SK-N-SH treated with all-trans-retinoic acid at 6 μM for 48 hours (cell line): Measurements from ENCODE around the gene BRAP.
"Not testable (repeated sequence)": the region's sequence is repeated elsewhere in the genome, so short reads cannot be mapped to it uniquely, and the experiment has no call there.

Experiments used
- ATAC-seq: fragments of 200-7000 bp; cut with Tn5 transposase; 3 replicates; pipeline ENCODE4 v1.9.1; 2020; ENCODE audit warnings: mild to moderate bottlenecking, moderate library complexity
- ARNTL ChIP-seq: fragments of 450-650 bp; formaldehyde crosslinking; IDR thresholded peaks from 2 replicates; pipeline ENCODE4 v1.5.0; 2020; ENCODE audit warnings: low read depth, mild to moderate bottlenecking, moderate library complexity, borderline replicate concordance
- BACH2 ChIP-seq: fragments of 250-450 bp; sonication (Bioruptor Pico); IDR thresholded peaks from 2 replicates; pipeline ENCODE4 v1.9.0; 2021; ENCODE audit warnings: mild to moderate bottlenecking, borderline replicate concordance
- CREB5 ChIP-seq: fragments of 250-450 bp; sonication (Bioruptor Pico); IDR thresholded peaks from 2 replicates; pipeline ENCODE4 v1.5.1; 2020; ENCODE audit warnings: low read depth, mild to moderate bottlenecking, moderate library complexity
- CSDC2 ChIP-seq: fragments of 250-450 bp; sonication (Bioruptor Pico); IDR thresholded peaks from 2 replicates; pipeline ENCODE4 v1.5.0; 2020; ENCODE audit warnings: mild to moderate bottlenecking, moderate library complexity
- ESRRG ChIP-seq: fragments of 250-450 bp; sonication (Bioruptor Pico); IDR thresholded peaks from 2 replicates; pipeline ENCODE4 v1.6.1; 2021; ENCODE audit warnings: mild to moderate bottlenecking
- GLIS3 ChIP-seq: fragments of 250-450 bp; sonication (Bioruptor Pico); IDR thresholded peaks from 2 replicates; pipeline ENCODE4 v1.5.0; 2020; ENCODE audit warnings: mild to moderate bottlenecking, moderate library complexity
- ISL1 ChIP-seq: fragments of 250-450 bp; sonication (Bioruptor Pico); IDR thresholded peaks from 2 replicates; pipeline ENCODE4 v2.1.2; 2022; ENCODE audit warnings: mild to moderate bottlenecking, moderate library complexity
- PATZ1 ChIP-seq: fragments of 250-450 bp; sonication (Bioruptor Pico); IDR thresholded peaks from 2 replicates; pipeline ENCODE4 v1.8.0; 2020; ENCODE audit warnings: mild to moderate bottlenecking, moderate library complexity, borderline replicate concordance
- PPARA ChIP-seq: fragments of 250-450 bp; sonication (Bioruptor Pico); IDR thresholded peaks from 2 replicates; pipeline ENCODE4 v1.5.0; 2020; ENCODE audit warnings: mild to moderate bottlenecking, borderline replicate concordance
- RARB ChIP-seq: fragments of 250-450 bp; sonication (Bioruptor Pico); IDR thresholded peaks from 2 replicates; pipeline ENCODE4 v1.8.0; 2021; ENCODE audit warnings: mild to moderate bottlenecking, moderate library complexity
- SNAI2 ChIP-seq: fragments of 250-450 bp; sonication (Bioruptor Pico); IDR thresholded peaks from 2 replicates; pipeline ENCODE4 v1.5.0; 2020; ENCODE audit warnings: mild to moderate bottlenecking, moderate library complexity
- TCF4 ChIP-seq: fragments of 250-450 bp; sonication (Bioruptor Pico); IDR thresholded peaks from 2 replicates; pipeline ENCODE4 v1.8.0; 2021; ENCODE audit warnings: mild to moderate bottlenecking, moderate library complexity, borderline replicate concordance
- TOX ChIP-seq: fragments of 250-450 bp; sonication (Bioruptor Pico); IDR thresholded peaks from 2 replicates; pipeline ENCODE4 v1.8.0; 2021; ENCODE audit warnings: mild to moderate bottlenecking, moderate library complexity, borderline replicate concordance
- ZC3H10 ChIP-seq: fragments of 250-450 bp; sonication (Bioruptor Pico); IDR thresholded peaks from 2 replicates; pipeline ENCODE4 v1.5.1; 2021; ENCODE audit warnings: mild to moderate bottlenecking, moderate library complexity
- ZFP3 ChIP-seq: fragments of 250-450 bp; sonication (Bioruptor Pico); IDR thresholded peaks from 2 replicates; pipeline ENCODE4 v1.5.0; 2020; ENCODE audit warnings: mild to moderate bottlenecking, moderate library complexity
- ZFP30 ChIP-seq: fragments of 450-650 bp; formaldehyde crosslinking; IDR thresholded peaks from 2 replicates; pipeline ENCODE4 v1.5.0; 2022; ENCODE audit warnings: mild to moderate bottlenecking, moderate library complexity
- ZNF565 ChIP-seq: fragments of 450-650 bp; formaldehyde crosslinking; conservative IDR thresholded peaks from 2 replicates; pipeline ENCODE4 v1.5.0; 2020; ENCODE audit warnings: low read depth, mild to moderate bottlenecking, moderate library complexity
- ZNF70 ChIP-seq: fragments of 450-650 bp; formaldehyde crosslinking; IDR thresholded peaks from 2 replicates; pipeline ENCODE4 v1.5.0; 2020; ENCODE audit warnings: mild to moderate bottlenecking, moderate library complexity
- ZNF8 ChIP-seq: fragments of 450-650 bp; formaldehyde crosslinking; IDR thresholded peaks from 2 replicates; pipeline ENCODE4 v1.5.0; 2020; ENCODE audit warnings: mild to moderate bottlenecking, moderate library complexity
- TF ChIP-seq, protein P1 (sequence below): fragments of 250-450 bp; sonication (Bioruptor Pico); IDR thresholded peaks from 2 replicates; pipeline ENCODE4 v1.5.1; 2021; ENCODE audit warnings: mild to moderate bottlenecking, moderate library complexity

The BRAP gene

DNA sequence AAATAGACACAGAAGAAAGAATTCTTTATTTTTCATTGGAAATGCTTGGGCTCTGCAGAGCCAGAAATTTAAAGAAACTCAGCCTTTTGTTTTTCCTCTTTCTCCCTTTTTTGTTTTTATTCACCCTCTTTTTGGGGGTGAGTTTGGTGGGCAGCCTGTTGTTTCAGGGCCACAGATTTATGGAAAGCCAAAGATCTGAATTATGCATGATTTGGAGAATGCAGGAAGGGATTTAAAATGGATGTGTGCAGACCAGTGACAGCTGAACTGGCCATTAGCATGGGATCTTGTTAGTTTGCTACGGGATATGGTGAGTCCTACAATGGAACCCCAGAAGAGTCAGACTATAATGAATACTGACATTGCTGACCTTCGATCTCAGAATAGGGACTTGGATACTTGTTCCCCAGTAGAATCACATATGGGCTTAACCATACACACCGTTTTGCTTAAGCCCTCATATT is 79.0 kb downstream of the BRAP start:
- TF ChIP-seq CREB5 (CRISPR knock-in tag) = no peak
- no peak for TF ChIP-seq TCF4 (CRISPR knock-in tag)
- no peak for TF ChIP-seq ZFP30 (CRISPR knock-in tag)
- no peak for TF ChIP-seq BACH2
- no peak for TF ChIP-seq ZNF8 (CRISPR knock-in tag)
- no peak for TF ChIP-seq ZC3H10 (CRISPR knock-in tag)
- ATAC-seq = no peak

DNA sequence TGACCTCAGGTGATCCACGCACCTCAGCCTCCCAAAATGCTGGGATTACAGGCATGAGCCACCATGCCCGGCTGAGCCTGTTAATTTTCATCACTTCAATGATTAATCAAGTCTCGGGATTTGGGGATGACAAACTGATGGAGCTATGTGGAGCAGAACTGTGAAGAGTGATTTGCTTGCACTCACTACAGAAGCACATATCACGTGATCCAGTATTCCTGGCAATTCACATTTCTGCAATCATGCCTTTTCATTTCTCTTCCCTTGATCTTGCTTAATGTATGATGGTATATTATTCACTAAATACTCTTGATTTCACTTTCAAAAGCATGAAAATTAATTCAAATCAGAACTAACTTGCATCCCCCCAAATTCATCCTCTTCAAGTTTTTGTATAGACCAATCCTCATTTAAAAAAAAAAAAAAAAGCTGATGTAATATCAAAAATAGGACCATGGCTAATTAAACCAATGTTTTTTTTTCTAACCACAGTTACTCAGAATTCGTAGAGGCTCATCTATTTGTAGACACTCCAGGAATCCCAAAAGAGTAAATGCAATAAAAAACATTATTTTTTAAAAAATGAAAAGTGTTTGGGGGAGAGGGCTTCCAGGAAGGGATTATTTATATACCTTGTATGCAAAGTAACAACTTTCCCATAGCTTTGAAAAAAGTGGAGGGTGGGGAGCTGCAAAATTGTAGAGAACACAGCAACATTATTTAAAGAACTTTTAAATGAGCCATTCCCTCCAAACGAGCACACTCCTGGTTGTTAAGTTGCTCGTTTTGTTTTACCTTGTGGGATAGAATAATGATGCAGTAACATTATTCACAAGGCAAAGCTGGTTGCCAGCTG is 79.6 kb downstream of the BRAP start:
- TF ChIP-seq CSDC2 (CRISPR knock-in tag) = no peak
- TF ChIP-seq ZNF70 (CRISPR knock-in tag) = no peak
- no peak for TF ChIP-seq CREB5 (CRISPR knock-in tag)
- no peak for TF ChIP-seq ISL1 (CRISPR knock-in tag)
- TF ChIP-seq ZFP3 (CRISPR knock-in tag) = no peak
- TF ChIP-seq ZFP30 (CRISPR knock-in tag) = no peak
- TF ChIP-seq SNAI2 (CRISPR knock-in tag) = no peak
- TF ChIP-seq RARB (CRISPR knock-in tag) = no peak
- no peak for TF ChIP-seq TOX (CRISPR knock-in tag)
- no peak for TF ChIP-seq PATZ1 (CRISPR knock-in tag)
- no peak for TF ChIP-seq ZNF8 (CRISPR knock-in tag)
- TF ChIP-seq PPARA = no peak
- no peak for TF ChIP-seq ZNF565 (CRISPR knock-in tag)
- TF ChIP-seq ZC3H10 (CRISPR knock-in tag) = no peak
- no peak for TF ChIP-seq ARNTL (CRISPR knock-in tag)
- no peak for TF ChIP-seq ESRRG
- TF ChIP-seq TCF4 (CRISPR knock-in tag) = no peak
- no peak for ATAC-seq

GRCh38 chr12:111602857-111603256 is 82.9 kb downstream of the BRAP start:
- not testable (repeated sequence) for ATAC-seq

GRCh38 chr12:111602348-111602747 is 83.4 kb downstream of the BRAP start:
- ATAC-seq = no peak
- TF ChIP-seq TCF4 (CRISPR knock-in tag) (no peak), ZFP3 (CRISPR knock-in tag) (no peak), PPARA (no peak), RARB (CRISPR knock-in tag) (no peak), ZNF8 (CRISPR knock-in tag) (peak; percentile 90), BACH2 (no peak), ZFP30 (CRISPR knock-in tag) (no peak), ARNTL (CRISPR knock-in tag) (no peak)

- ATAC-seq = not testable (repeated sequence)
Observed at GRCh38 chr12:111600986-111601385, 84.8 kb downstream of the BRAP start.

- no peak for ATAC-seq
- TF ChIP-seq RARB (CRISPR knock-in tag) = no peak
- TF ChIP-seq ESRRG = no peak
- TF ChIP-seq ZNF565 (CRISPR knock-in tag) = no peak
- TF ChIP-seq GLIS3 (CRISPR knock-in tag) = no peak
- TF ChIP-seq ZC3H10 (CRISPR knock-in tag) = no peak
- TF ChIP-seq ZNF8 (CRISPR knock-in tag) = no peak
- no peak for TF ChIP-seq TOX (CRISPR knock-in tag)
- no peak for TF ChIP-seq CSDC2 (CRISPR knock-in tag)
- no peak for TF ChIP-seq ZFP30 (CRISPR knock-in tag)
- no peak for TF ChIP-seq PATZ1 (CRISPR knock-in tag)
- TF ChIP-seq, protein P1, sequence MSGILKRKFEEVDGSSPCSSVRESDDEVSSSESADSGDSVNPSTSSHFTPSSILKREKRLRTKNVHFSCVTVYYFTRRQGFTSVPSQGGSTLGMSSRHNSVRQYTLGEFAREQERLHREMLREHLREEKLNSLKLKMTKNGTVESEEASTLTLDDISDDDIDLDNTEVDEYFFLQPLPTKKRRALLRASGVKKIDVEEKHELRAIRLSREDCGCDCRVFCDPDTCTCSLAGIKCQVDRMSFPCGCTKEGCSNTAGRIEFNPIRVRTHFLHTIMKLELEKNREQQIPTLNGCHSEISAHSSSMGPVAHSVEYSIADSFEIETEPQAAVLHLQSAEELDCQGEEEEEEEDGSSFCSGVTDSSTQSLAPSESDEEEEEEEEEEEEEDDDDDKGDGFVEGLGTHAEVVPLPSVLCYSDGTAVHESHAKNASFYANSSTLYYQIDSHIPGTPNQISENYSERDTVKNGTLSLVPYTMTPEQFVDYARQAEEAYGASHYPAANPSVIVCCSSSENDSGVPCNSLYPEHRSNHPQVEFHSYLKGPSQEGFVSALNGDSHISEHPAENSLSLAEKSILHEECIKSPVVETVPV (CRISPR knock-in tag) = no peak
- no peak for TF ChIP-seq BACH2
- TF ChIP-seq ZNF70 (CRISPR knock-in tag) = no peak
Observed at GRCh38 chr12:111600205-111600642, 85.5 kb downstream of the BRAP start.
